Retinal pigment epithelial cell (primary cell): Measurements from ENCODE around the gene SPRR2A.
"Not testable (repeated sequence)": the region's sequence is repeated elsewhere in the genome, so short reads cannot be mapped to it uniquely, and the experiment has no call there.

ENCODE experiments used
- DNase-seq: peaks from one replicate; pipeline ENCODE4 v3.0.0-alpha.2; 2010; ENCODE audit warnings: low read depth
- H3K4me3 ChIP-seq: 2 replicates; pipeline ENCODE4 v1.5.1; 2011; ENCODE audit warnings: mild to moderate bottlenecking, low read length, control low read depth, moderate library complexity
- CTCF ChIP-seq: conservative IDR thresholded peaks from 2 replicates; pipeline ENCODE4 v1.5.1; 2011; ENCODE audit warnings: low read depth, low read length, control low read depth, inconsistent platforms

The SPRR2A gene

GRCh38 chr1:153072806-153073726 lies 15.8 kb upstream of the SPRR2A start:
- TF ChIP-seq CTCF = no peak
- H3K4me3 ChIP-seq = no peak overlapping the region
- DNase-seq = no peak

GRCh38 chr1:153071511-153071910 lies 14.2 kb upstream of the SPRR2A start, which contains the start of gene SPRR2B:
TSS of gene SPRR2B (minus strand) at chr1:153071611. CDS start at chr1:153070839, 772 bp downstream.
- no peak for TF ChIP-seq CTCF
- no peak for DNase-seq
- no peak within 1 kb of the TSS for H3K4me3 ChIP-seq

GRCh38 chr1:153070243-153070642 lies 12.9 kb upstream of the SPRR2A start:
- no peak for DNase-seq
- no peak for TF ChIP-seq CTCF
- no peak overlapping the region for H3K4me3 ChIP-seq

GRCh38 chr1:153058826-153059784 lies 1.8 kb upstream of the SPRR2A start:
- TF ChIP-seq CTCF = no peak
- no peak overlapping the region for H3K4me3 ChIP-seq
- DNase-seq = peak; percentile 7

GRCh38 chr1:153058154-153058553 lies 842 bp upstream of the SPRR2A start:
- peak; percentile 22 for TF ChIP-seq CTCF

GRCh38 chr1:153056111-153056510 lies 1.2 kb downstream of the SPRR2A start:
- not testable (repeated sequence) for H3K4me3 ChIP-seq, DNase-seq

More at GRCh38 chr1:153058154-153058553, 842 bp upstream of the SPRR2A start:
- H3K4me3 ChIP-seq = no peak overlapping the region
- no peak for DNase-seq

- no peak for TF ChIP-seq CTCF
- no peak for DNase-seq
- H3K4me3 ChIP-seq = no peak overlapping the region
Observed at GRCh38 chr1:153049211-153049610, 8.1 kb downstream of the SPRR2A start.
